SK-N-MC (cell line): ENCODE data around the gene SRSF10.

Experiments used
- EZH2 ChIP-seq: fragments of 200-600 bp; sonication (generic); IDR thresholded peaks from one replicate; pipeline ENCODE4 v1.6.1; 2017; ENCODE audit warnings: antibody characterized with exemption
- POLR2AphosphoS5 ChIP-seq: IDR thresholded peaks from 2 replicates; pipeline ENCODE4 v1.6.1; 2012; ENCODE audit warnings: mild to moderate bottlenecking, low read depth, low read length, borderline replicate concordance

DNA sequence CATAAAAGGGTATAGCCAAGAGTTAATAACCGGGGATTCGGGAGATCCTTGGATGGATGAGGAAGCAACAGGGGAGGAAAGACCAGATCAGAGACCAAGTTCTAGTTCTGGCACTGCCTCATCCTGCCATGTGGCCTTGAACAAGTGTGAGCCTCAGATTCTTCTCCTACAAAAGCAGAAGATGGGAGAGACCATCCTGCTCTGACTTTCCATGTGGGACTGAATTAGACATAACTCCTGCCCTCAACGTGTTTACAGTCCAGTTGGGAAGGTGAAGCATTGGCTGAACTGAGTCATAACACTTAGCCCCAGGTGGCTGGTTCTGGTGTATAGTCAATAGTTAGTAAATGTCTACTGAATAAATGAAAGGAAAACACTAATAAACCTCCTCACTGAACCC is 54.8 kb downstream of the SRSF10 start:
- TF ChIP-seq EZH2 (no peak), POLR2AphosphoS5 (no peak)
